Activated CD4-positive, CD25-positive, alpha-beta regulatory T cell treated with anti-CD3 and anti-CD28 coated beads, Interleukin-2, amount 50 U/mL, for 24 hours (primary cell): ENCODE measurements around the gene NCMAP.

Experiments used
- ATAC-seq, 2 donors: fragments of 150-1000 bp; cut with Tn5 transposase; one replicate each; pipeline ENCODE4 v1.10.0; 2021; ENCODE audit warnings: mild to moderate bottlenecking in 1 of 2, moderate library complexity in 1 of 2

Gene NCMAP

GRCh38 chr1:24575905-24576587 lies 20.2 kb downstream of the NCMAP start:
- ATAC-seq = no peak

- no peak for ATAC-seq
These were observed 23.0 kb downstream of the NCMAP start for GRCh38 chr1:24578846-24579245.

- no peak for ATAC-seq
These were observed 24.9 kb downstream of the NCMAP start for GRCh38 chr1:24580756-24581155.

GRCh38 chr1:24584171-24584647 lies 28.3 kb downstream of the NCMAP start:
- ATAC-seq = no peak

- no peak for ATAC-seq
These were observed 30.2 kb downstream of the NCMAP start for GRCh38 chr1:24586119-24586518.

- peak; percentile 95 to 96 for ATAC-seq
These were observed 31.3 kb downstream of the NCMAP start for GRCh38 chr1:24586970-24587820.

- ATAC-seq = no peak
These were observed 32.7 kb downstream of the NCMAP start for GRCh38 chr1:24588573-24588972.

GRCh38 chr1:24589200-24589599 lies 33.3 kb downstream of the NCMAP start:
- ATAC-seq = no peak

GRCh38 chr1:24591781-24592180 lies 35.9 kb downstream of the NCMAP start:
- ATAC-seq = no peak

GRCh38 chr1:24594328-24594598 lies 38.4 kb downstream of the NCMAP start:
- no peak for ATAC-seq

GRCh38 chr1:24596401-24596880 lies 40.6 kb downstream of the NCMAP start:
- no peak for ATAC-seq

- no peak for ATAC-seq
These were observed 43.4 kb downstream of the NCMAP start for GRCh38 chr1:24599265-24599664.

GRCh38 chr1:24600551-24600950 lies 44.7 kb downstream of the NCMAP start:
- no peak for ATAC-seq

GRCh38 chr1:24605534-24606295 lies 49.8 kb downstream of the NCMAP start:
- no peak for ATAC-seq

- ATAC-seq = no peak
These were observed 50.4 kb downstream of the NCMAP start for GRCh38 chr1:24606296-24606605.

GRCh38 chr1:24606621-24607020 lies 50.7 kb downstream of the NCMAP start:
- ATAC-seq = no peak

- ATAC-seq = no peak
These were observed 54.1 kb downstream of the NCMAP start for GRCh38 chr1:24609949-24610517.

GRCh38 chr1:24619376-24619775 lies 63.5 kb downstream of the NCMAP start:
- no peak for ATAC-seq

- ATAC-seq = no peak
These were observed 64.8 kb downstream of the NCMAP start for GRCh38 chr1:24620678-24621077.

GRCh38 chr1:24621121-24621520 lies 65.2 kb downstream of the NCMAP start:
- ATAC-seq = no peak

GRCh38 chr1:24622218-24622617 lies 66.3 kb downstream of the NCMAP start:
- no peak for ATAC-seq

- ATAC-seq = no peak
These were observed 76.9 kb downstream of the NCMAP start for GRCh38 chr1:24632832-24633175.

- ATAC-seq = peak; percentile 58 to 85
These were observed 79.4 kb downstream of the NCMAP start for GRCh38 chr1:24635195-24635843.
